ENCODE results near the gene BAG5.

DNA sequence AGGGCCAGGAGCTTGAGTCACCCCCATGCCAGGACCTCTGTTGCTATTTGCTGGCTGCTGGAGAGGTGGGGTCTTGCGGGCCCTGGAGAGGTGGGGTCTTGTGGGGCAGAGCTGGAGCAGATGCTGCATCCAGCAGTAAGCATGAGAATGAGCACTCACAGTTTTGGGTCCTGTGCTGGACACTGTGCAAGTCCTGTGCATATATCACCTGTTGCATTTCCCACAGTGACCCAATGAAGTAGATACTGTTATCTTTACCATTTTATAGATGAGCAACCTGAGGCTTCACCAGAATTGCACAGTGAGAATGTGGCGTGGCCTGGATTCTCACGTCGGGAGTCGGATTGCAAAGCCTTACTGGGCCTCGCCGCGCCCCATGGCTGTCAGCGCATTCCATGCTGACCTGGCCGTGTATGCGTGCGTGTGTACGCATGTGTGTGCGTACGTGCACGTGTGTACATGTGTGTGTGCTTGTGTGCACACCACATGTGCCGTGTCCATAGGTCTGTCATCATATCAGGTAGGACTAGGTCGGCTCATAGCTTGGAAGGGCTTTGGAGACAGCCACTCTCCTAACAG is 12.3 kb upstream of the BAG5 start:
- TF ChIP-seq CTCF (IDR thresholded peaks at IDR 0.05) (no peak), POLR2A (IDR thresholded peaks at IDR 0.05) (no peak), POLR2AphosphoS5 (IDR thresholded peaks at IDR 0.05) (no peak), EP300 (IDR thresholded peaks at IDR 0.05) (no peak)

Data from sigmoid colon (tissue), 4 donors.